K562 (cell line): ENCODE results near the gene SLC4A2. TPM values are rescaled to one million over a fixed set of nuclear protein-coding genes. Genes with fewer than 3 reads are reported as not detected.

Source experiments
- BCOR ChIP-seq: fragments of 450-650 bp; IDR thresholded peaks from 2 replicates; pipeline ENCODE4 v1.6.1; 2016
- C11orf30 ChIP-seq: fragments of 450-650 bp; IDR thresholded peaks from 2 replicates; pipeline ENCODE4 v1.6.1; 2016; ENCODE audit warnings: low read depth, mild to moderate bottlenecking
- CHD1 ChIP-seq: fragments of 200-600 bp; sonication (generic); IDR thresholded peaks from one replicate; pipeline ENCODE4 v1.6.1; 2012; ENCODE audit warnings: mild to moderate bottlenecking, moderate library complexity, low read length, inconsistent platforms
- DLX4 ChIP-seq: fragments of 250-450 bp; sonication (Bioruptor Pico); IDR thresholded peaks from 2 replicates; pipeline ENCODE4 v1.6.1; 2021; ENCODE audit warnings: mild to moderate bottlenecking
- E2F3 ChIP-seq: fragments of 250-450 bp; sonication (Bioruptor Pico); IDR thresholded peaks from 2 replicates; pipeline ENCODE4 v1.4.0; 2020; ENCODE audit warnings: mild to moderate bottlenecking
- E2F5 ChIP-seq: sonication (generic); formaldehyde crosslinking; IDR thresholded peaks from 2 replicates; pipeline ENCODE4 v1.8.0; 2022; ENCODE audit warnings: mild to moderate bottlenecking, missing genetic modification reagents
- FOXA3 ChIP-seq, 2 experiments: fragments of 450-650 bp in 1 of 2; sonication (generic) in 1 of 2; formaldehyde crosslinking; IDR thresholded peaks in 1 of 2; conservative IDR thresholded peaks in 1 of 2; 2 replicates each; pipeline versions ENCODE4 v1.4.0 to v1.8.0; 2020 to 2022; ENCODE audit warnings: mild to moderate bottlenecking in 2 of 2, missing genetic modification reagents in 1 of 2
- HDAC3 ChIP-seq: fragments of 450-650 bp; IDR thresholded peaks from 2 replicates; pipeline ENCODE4 v1.6.1; 2018; ENCODE audit warnings: borderline replicate concordance, mild to moderate bottlenecking, moderate library complexity; ENCODE audit not compliant: partially characterized antibody
- IRF2 ChIP-seq: sonication (generic); formaldehyde crosslinking; IDR thresholded peaks from 2 replicates; pipeline ENCODE4 v1.8.1; 2022; ENCODE audit warnings: mild to moderate bottlenecking, missing genetic modification reagents
- MLLT1 ChIP-seq, 2 experiments: fragments of 450-650 bp; IDR thresholded peaks; 2 replicates each; pipeline ENCODE4 v1.6.1; 2016
- MTA1 ChIP-seq: fragments of 450-650 bp; IDR thresholded peaks from 2 replicates; pipeline ENCODE4 v1.6.1; 2017; ENCODE audit warnings: borderline replicate concordance
- MTF1 ChIP-seq: fragments of 250-450 bp; sonication (Bioruptor Pico); IDR thresholded peaks from 2 replicates; pipeline ENCODE4 v1.9.0; 2021; ENCODE audit warnings: moderate library complexity, mild to moderate bottlenecking, inconsistent platforms, borderline replicate concordance
- NEUROD1 ChIP-seq: fragments of 150-350 bp; IDR thresholded peaks from 2 replicates; pipeline ENCODE4 v1.6.1; 2014; ENCODE audit warnings: borderline replicate concordance, low read length, low read depth; ENCODE audit not compliant: partially characterized antibody
- POLR2H ChIP-seq: IDR thresholded peaks from 2 replicates; pipeline ENCODE4 v1.6.1; 2016; ENCODE audit warnings: missing genetic modification characterization, low read depth, mild to moderate bottlenecking, control low read depth, missing compliant biosample characterization, moderate library complexity
- RBBP5 ChIP-seq: fragments of 200-600 bp; sonication (generic); IDR thresholded peaks from 2 replicates; pipeline ENCODE4 v1.6.1; 2012; ENCODE audit warnings: borderline replicate concordance, mild to moderate bottlenecking, low read length, control low read depth, inconsistent platforms; ENCODE audit not compliant: insufficient read depth, poor library complexity, severe bottlenecking
- TAF1 ChIP-seq: IDR thresholded peaks from 2 replicates; pipeline ENCODE4 v1.6.1; 2011; ENCODE audit warnings: mild to moderate bottlenecking, low read length, moderate library complexity; ENCODE audit not compliant: insufficient read depth, control insufficient read depth, severe bottlenecking; ENCODE audit errors: extremely low read depth
- TEAD1 ChIP-seq, 2 experiments: fragments of 450-650 bp in 1 of 2; sonication (generic) in 1 of 2; formaldehyde crosslinking; IDR thresholded peaks; 2 replicates each; pipeline versions ENCODE4 v1.4.0 to v1.8.0; 2020 to 2022; ENCODE audit warnings: mild to moderate bottlenecking in 2 of 2, missing genetic modification reagents in 1 of 2
- XRCC5 ChIP-seq: fragments of 200-400 bp; formaldehyde crosslinking; IDR thresholded peaks from 2 replicates; pipeline ENCODE4 v1.6.1; 2017; ENCODE audit warnings: low read depth, mild to moderate bottlenecking, low read length
- ZBTB34 ChIP-seq: fragments of 250-450 bp; sonication (Bioruptor Pico); IDR thresholded peaks from 2 replicates; pipeline ENCODE4 v1.8.0; 2021; ENCODE audit warnings: mild to moderate bottlenecking, moderate library complexity
- ZNF184 ChIP-seq: sonication (generic); formaldehyde crosslinking; IDR thresholded peaks from 2 replicates; pipeline ENCODE4 v1.5.0; 2020; ENCODE audit warnings: missing genetic modification reagents
- ZNF324 ChIP-seq: fragments of 250-450 bp; sonication (Bioruptor Pico); IDR thresholded peaks from 2 replicates; pipeline ENCODE4 v1.4.0; 2020; ENCODE audit warnings: mild to moderate bottlenecking
- ZNF589 ChIP-seq: fragments of 200-800 bp; sonication (Bioruptor generic); IDR thresholded peaks from 2 replicates; pipeline ENCODE4 v1.6.1; 2016; ENCODE audit warnings: low read depth, missing genetic modification characterization, missing compliant biosample characterization
- polyA plus RNA-seq, 8 experiments: library from polyadenylated mRNA; depleted of rRNA in 4 of 8; stranded (reverse) in 5 of 8; unstranded in 3 of 8; fragments of >200 nt; fragmentation: Nextera tagmentation in 2 of 8; fragmentation: Illumina TruSeq in 1 of 8; extraction: Ambion mirVana in 2 of 8; extraction: Trizol in 1 of 8; gene quantifications; 2 replicates each; pipeline versions ENCODE4 v1.2.1 to v1.2.3, GENCODE V29; 2011 to 2014; ENCODE audit warnings: inconsistent platforms in 1 of 8, missing spikeins in 1 of 8
- total RNA-seq, 7 experiments: library from RNA; depleted of rRNA in 6 of 7; stranded (reverse); fragments of >200 nt in 6 of 7; fragmentation: Illumina TruSeq in 2 of 7; extraction: Trizol in 2 of 7; gene quantifications; 2 replicates each; pipeline versions ENCODE4 v1.2.1 to v1.2.3, GENCODE V29; 2011 to 2021; ENCODE audit warnings: low replicate concordance in 1 of 7

Gene SLC4A2
- total and polyA plus RNA-seq, 9 of the 15 experiments (the other 6 are each of a cell fraction or from before 2014, with no cell fraction given): 11.4 to 375 (median 130) TPM

GRCh38 chr7:151113344-151114150 lies 54.2 kb downstream of the SLC4A2 start (continued):
- TF ChIP-seq E2F5 (CRISPR knock-in tag) (0 out of 2 replicates have a peak, but pooled peaks have one; percentile 33), MTF1 (CRISPR knock-in tag) (no peak), BCOR (no peak), MTA1 (no peak), IRF2 (CRISPR knock-in tag) (no peak), POLR2H (tag) (no peak), XRCC5 (no peak), CHD1 (no peak), ZNF324 (CRISPR knock-in tag) (no peak), ZNF589 (no peak), ZBTB34 (CRISPR knock-in tag) (no peak), TEAD1 (CRISPR knock-in tag; IDR thresholded peaks at IDR 0.05) (no peak), C11orf30 (no peak), E2F3 (CRISPR knock-in tag) (no peak), RBBP5 (no peak), FOXA3 (CRISPR knock-in tag; conservative IDR thresholded peaks at IDR 0.05 in 1 of 2, IDR thresholded peaks at IDR 0.05 in 1 of 2) (no peak), TAF1 (no peak), HDAC3 (no peak), NEUROD1 (no peak), ZNF184 (CRISPR knock-in tag) (no peak), DLX4 (CRISPR knock-in tag) (no peak), MLLT1 (IDR thresholded peaks at IDR 0.05) (no peak)
